Liver (tissue), 9 donors: ENCODE results near the gene LYSET. TPM values are rescaled to one million over a fixed set of nuclear protein-coding genes. Genes with fewer than 3 reads are reported as not detected.
A peak's percentile ranks its signal among the peaks of the same experiment; 100 is the strongest.

Source experiments
- DNase-seq: peaks from one replicate; pipeline ENCODE4 v3.0.0-alpha.2; 2017; ENCODE audit warnings: low spot score
- H3K27ac ChIP-seq, 2 donors: one replicate each; pipeline ENCODE4 v1.7.0; 2013; ENCODE audit warnings: inconsistent platforms in 2 of 2, low read length in 2 of 2, control low read depth in 1 of 2, low read depth in 1 of 2, mild to moderate bottlenecking in 1 of 2
- H3K27me3 ChIP-seq, 4 donors: one replicate each; pipeline versions ENCODE4 v1.6.1 to v1.7.0; 2013; ENCODE audit warnings: low read length in 3 of 4, inconsistent platforms in 1 of 4, mild to moderate bottlenecking in 1 of 4, moderate library complexity in 1 of 4; ENCODE audit not compliant: control insufficient read depth in 4 of 4, insufficient read depth in 4 of 4
- H3K36me3 ChIP-seq, 4 donors: one replicate each; pipeline versions ENCODE4 v1.6.1 to v1.7.0; 2013; ENCODE audit warnings: low read length in 3 of 4, mild to moderate bottlenecking in 3 of 4, low read depth in 1 of 4, moderate library complexity in 1 of 4; ENCODE audit not compliant: control insufficient read depth in 4 of 4, insufficient read depth in 3 of 4
- H3K4me1 ChIP-seq, 4 donors: one replicate each; pipeline versions ENCODE4 v1.6.1 to v1.7.0; 2013; ENCODE audit warnings: low read length in 3 of 4, mild to moderate bottlenecking in 3 of 4, moderate library complexity in 1 of 4; ENCODE audit not compliant: control insufficient read depth in 4 of 4, insufficient read depth in 4 of 4
- H3K4me3 ChIP-seq, 3 donors: one replicate each; pipeline versions ENCODE4 v1.6.1 to v1.7.0; 2013; ENCODE audit warnings: low read length in 3 of 3, control low read depth in 1 of 3, low read depth in 1 of 3, mild to moderate bottlenecking in 1 of 3
- H3K9ac ChIP-seq, 2 donors: one replicate each; pipeline ENCODE4 v1.7.0; 2013; ENCODE audit warnings: low read length in 2 of 2, mild to moderate bottlenecking in 2 of 2, moderate library complexity in 2 of 2, control low read depth in 1 of 2, low read depth in 1 of 2
- H3K9me3 ChIP-seq, 4 donors: one replicate each; pipeline versions ENCODE4 v1.6.1 to v1.7.0; 2013; ENCODE audit warnings: low read length in 3 of 4; ENCODE audit not compliant: control insufficient read depth in 4 of 4
- ATF3 ChIP-seq: IDR thresholded peaks from 2 replicates; pipeline ENCODE4 v1.6.1; 2016; ENCODE audit warnings: antibody characterized with exemption
- EGR1 ChIP-seq, 2 donors: IDR thresholded peaks; 2 replicates each; pipeline ENCODE4 v1.6.1; 2016 to 2018; ENCODE audit warnings: antibody characterized with exemption in 2 of 2, low read depth in 2 of 2
- FOXA1 ChIP-seq: IDR thresholded peaks from 2 replicates; pipeline ENCODE4 v1.6.1; 2016; ENCODE audit warnings: antibody characterized with exemption
- FOXA2 ChIP-seq: IDR thresholded peaks from 2 replicates; pipeline ENCODE4 v1.6.1; 2016; ENCODE audit warnings: antibody characterized with exemption
- GABPA ChIP-seq, 2 donors: IDR thresholded peaks in 1 of 2; conservative IDR thresholded peaks in 1 of 2; 2 replicates each; pipeline ENCODE4 v1.6.1; 2016; ENCODE audit warnings: antibody characterized with exemption in 2 of 2, mild to moderate bottlenecking in 1 of 2, moderate library complexity in 1 of 2
- HNF4G ChIP-seq: IDR thresholded peaks from 2 replicates; pipeline ENCODE4 v1.6.1; 2016; ENCODE audit warnings: antibody characterized with exemption
- MAX ChIP-seq: IDR thresholded peaks from 2 replicates; pipeline ENCODE4 v1.6.1; 2016; ENCODE audit warnings: antibody characterized with exemption
- NR2F2 ChIP-seq: IDR thresholded peaks from 2 replicates; pipeline ENCODE4 v1.6.1; 2016; ENCODE audit warnings: antibody characterized with exemption
- RAD21 ChIP-seq, 2 donors: IDR thresholded peaks; 2 replicates each; pipeline ENCODE4 v1.6.1; 2016; ENCODE audit warnings: antibody characterized with exemption in 2 of 2, mild to moderate bottlenecking in 2 of 2
- RXRA ChIP-seq, 2 donors: IDR thresholded peaks; 2 replicates each; pipeline ENCODE4 v1.6.1; 2017 to 2018; ENCODE audit warnings: antibody characterized with exemption in 2 of 2, mild to moderate bottlenecking in 1 of 2
- SP1 ChIP-seq: IDR thresholded peaks from 2 replicates; pipeline ENCODE4 v1.6.1; 2018; ENCODE audit warnings: antibody characterized with exemption, mild to moderate bottlenecking
- TAF1 ChIP-seq: conservative IDR thresholded peaks from 2 replicates; pipeline ENCODE4 v1.6.1; 2016; ENCODE audit warnings: antibody characterized with exemption, mild to moderate bottlenecking
- YY1 ChIP-seq: IDR thresholded peaks from 2 replicates; pipeline ENCODE4 v1.6.1; 2016; ENCODE audit warnings: antibody characterized with exemption, mild to moderate bottlenecking
- WGBS: extraction: QIAGEN DNeasy Blood & Tissue Kit; methylation state at CpG from one replicate; pipeline ENCODE4 v1.1.7; 2013; 5-methylcytosine and 5-hydroxymethylcytosine counted together
- polyA plus RNA-seq, 2 donors: library from polyadenylated mRNA; stranded (reverse) in 1 of 2; unstranded in 1 of 2; fragments of 200-250 nt in 1 of 2; fragments of >200 nt in 1 of 2; fragmentation: Nextera tagmentation in 1 of 2; extraction: Ambion mirVana in 1 of 2; gene quantifications; one replicate each; pipeline versions ENCODE4 v1.2.1 to v1.2.3, GENCODE V29; 2013 to 2015
- total RNA-seq, 2 donors: library from RNA; depleted of rRNA; stranded (reverse); fragments of >200 nt; gene quantifications; one replicate each; pipeline ENCODE4 v1.2.3, GENCODE V29; 2014
- TF ChIP-seq, protein P1 (sequence below): fragments of 150-350 bp; IDR thresholded peaks from 2 replicates; pipeline ENCODE4 v1.5.1; 2017; ENCODE audit warnings: improper control_type of control experiment, low read depth, low read length; ENCODE audit not compliant: missing input control
- TF ChIP-seq, protein P2 (sequence below): IDR thresholded peaks from 2 replicates; pipeline ENCODE4 v1.6.1; 2016; ENCODE audit warnings: antibody characterized with exemption, mild to moderate bottlenecking
- donor health status: healthy.
- donor health status: healthy.
- donor health status: healthy.
- donor health status: healthy.
- donor health status: healthy.

LYSET gene
- total and polyA plus RNA-seq, 4 donors = 5.6 to 13.4 (median 6.5) TPM

- no peak overlapping the region for H3K27ac ChIP-seq
- H3K36me3 ChIP-seq = no peaks in the 10 kb centered on the region
- no peak overlapping the region for H3K9ac ChIP-seq
- DNase-seq = no peak
- WGBS = 32% methylated on average over 4 of the region's 4 CpGs
- H3K27me3 ChIP-seq = no peaks in the 10 kb centered on the region
- no peaks in the 10 kb centered on the region for H3K9me3 ChIP-seq
- TF ChIP-seq HNF4G (no peak), RAD21 (IDR thresholded peaks at IDR 0.05) (peak; percentile 66 to 74)
- TF ChIP-seq, protein P1, sequence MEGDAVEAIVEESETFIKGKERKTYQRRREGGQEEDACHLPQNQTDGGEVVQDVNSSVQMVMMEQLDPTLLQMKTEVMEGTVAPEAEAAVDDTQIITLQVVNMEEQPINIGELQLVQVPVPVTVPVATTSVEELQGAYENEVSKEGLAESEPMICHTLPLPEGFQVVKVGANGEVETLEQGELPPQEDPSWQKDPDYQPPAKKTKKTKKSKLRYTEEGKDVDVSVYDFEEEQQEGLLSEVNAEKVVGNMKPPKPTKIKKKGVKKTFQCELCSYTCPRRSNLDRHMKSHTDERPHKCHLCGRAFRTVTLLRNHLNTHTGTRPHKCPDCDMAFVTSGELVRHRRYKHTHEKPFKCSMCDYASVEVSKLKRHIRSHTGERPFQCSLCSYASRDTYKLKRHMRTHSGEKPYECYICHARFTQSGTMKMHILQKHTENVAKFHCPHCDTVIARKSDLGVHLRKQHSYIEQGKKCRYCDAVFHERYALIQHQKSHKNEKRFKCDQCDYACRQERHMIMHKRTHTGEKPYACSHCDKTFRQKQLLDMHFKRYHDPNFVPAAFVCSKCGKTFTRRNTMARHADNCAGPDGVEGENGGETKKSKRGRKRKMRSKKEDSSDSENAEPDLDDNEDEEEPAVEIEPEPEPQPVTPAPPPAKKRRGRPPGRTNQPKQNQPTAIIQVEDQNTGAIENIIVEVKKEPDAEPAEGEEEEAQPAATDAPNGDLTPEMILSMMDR = peak; percentile 51
- peaks cover 0 to 3% (median 0%) of the 10 kb centered on the region in 4 donors for H3K4me1 ChIP-seq
- H3K4me3 ChIP-seq = no peak overlapping the region
Measured at GRCh38 chr14:93160353-93160801, 24.7 kb upstream of the LYSET start.

DNA sequence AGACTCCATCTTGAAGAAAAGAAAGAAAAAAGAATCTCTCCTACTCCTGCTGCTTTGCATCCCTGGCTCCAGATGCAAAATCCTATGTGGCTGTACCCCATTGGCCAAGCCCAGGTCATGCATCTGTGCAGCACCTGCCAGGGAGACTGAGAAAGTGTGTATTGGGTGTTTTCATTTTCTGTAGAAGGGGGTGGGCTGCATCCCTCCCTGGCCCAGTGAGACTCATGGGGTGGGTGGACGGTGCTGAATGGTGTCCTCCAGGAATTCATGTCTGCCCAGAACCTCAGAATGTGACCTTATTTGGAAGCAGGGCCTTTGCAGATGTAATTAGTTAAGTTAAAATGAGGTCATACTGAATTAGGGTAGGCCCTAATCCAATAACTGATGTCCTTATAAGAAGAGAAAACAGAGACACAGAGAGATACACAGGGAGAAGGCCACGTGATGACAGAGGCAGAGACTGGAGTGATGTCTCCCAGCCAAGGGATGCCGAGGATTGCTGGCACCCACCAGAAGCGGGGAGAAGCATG is 23.6 kb upstream of the LYSET start:
- no peak overlapping the region for H3K4me3 ChIP-seq
- H3K9me3 ChIP-seq = no peaks in the 10 kb centered on the region
- WGBS = 89% methylated on average over 4 of the region's 4 CpGs
- H3K36me3 ChIP-seq = no peaks in the 10 kb centered on the region
- no peak overlapping the region for H3K9ac ChIP-seq
- H3K27me3 ChIP-seq = no peaks in the 10 kb centered on the region
- no peak overlapping the region for H3K27ac ChIP-seq
- no peak for TF ChIP-seq HNF4G
- no peak for TF ChIP-seq SP1
- no peak for TF ChIP-seq FOXA2
- no peak for TF ChIP-seq GABPA (IDR thresholded peaks at IDR 0.05 in 1 of 2, conservative IDR thresholded peaks at IDR 0.05 in 1 of 2)
- TF ChIP-seq MAX = no peak
- TF ChIP-seq, protein P2, sequence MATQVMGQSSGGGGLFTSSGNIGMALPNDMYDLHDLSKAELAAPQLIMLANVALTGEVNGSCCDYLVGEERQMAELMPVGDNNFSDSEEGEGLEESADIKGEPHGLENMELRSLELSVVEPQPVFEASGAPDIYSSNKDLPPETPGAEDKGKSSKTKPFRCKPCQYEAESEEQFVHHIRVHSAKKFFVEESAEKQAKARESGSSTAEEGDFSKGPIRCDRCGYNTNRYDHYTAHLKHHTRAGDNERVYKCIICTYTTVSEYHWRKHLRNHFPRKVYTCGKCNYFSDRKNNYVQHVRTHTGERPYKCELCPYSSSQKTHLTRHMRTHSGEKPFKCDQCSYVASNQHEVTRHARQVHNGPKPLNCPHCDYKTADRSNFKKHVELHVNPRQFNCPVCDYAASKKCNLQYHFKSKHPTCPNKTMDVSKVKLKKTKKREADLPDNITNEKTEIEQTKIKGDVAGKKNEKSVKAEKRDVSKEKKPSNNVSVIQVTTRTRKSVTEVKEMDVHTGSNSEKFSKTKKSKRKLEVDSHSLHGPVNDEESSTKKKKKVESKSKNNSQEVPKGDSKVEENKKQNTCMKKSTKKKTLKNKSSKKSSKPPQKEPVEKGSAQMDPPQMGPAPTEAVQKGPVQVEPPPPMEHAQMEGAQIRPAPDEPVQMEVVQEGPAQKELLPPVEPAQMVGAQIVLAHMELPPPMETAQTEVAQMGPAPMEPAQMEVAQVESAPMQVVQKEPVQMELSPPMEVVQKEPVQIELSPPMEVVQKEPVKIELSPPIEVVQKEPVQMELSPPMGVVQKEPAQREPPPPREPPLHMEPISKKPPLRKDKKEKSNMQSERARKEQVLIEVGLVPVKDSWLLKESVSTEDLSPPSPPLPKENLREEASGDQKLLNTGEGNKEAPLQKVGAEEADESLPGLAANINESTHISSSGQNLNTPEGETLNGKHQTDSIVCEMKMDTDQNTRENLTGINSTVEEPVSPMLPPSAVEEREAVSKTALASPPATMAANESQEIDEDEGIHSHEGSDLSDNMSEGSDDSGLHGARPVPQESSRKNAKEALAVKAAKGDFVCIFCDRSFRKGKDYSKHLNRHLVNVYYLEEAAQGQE = no peak
- peaks cover 0 to 3% (median 0%) of the 10 kb centered on the region in 4 donors for H3K4me1 ChIP-seq
- DNase-seq = no peak

DNA sequence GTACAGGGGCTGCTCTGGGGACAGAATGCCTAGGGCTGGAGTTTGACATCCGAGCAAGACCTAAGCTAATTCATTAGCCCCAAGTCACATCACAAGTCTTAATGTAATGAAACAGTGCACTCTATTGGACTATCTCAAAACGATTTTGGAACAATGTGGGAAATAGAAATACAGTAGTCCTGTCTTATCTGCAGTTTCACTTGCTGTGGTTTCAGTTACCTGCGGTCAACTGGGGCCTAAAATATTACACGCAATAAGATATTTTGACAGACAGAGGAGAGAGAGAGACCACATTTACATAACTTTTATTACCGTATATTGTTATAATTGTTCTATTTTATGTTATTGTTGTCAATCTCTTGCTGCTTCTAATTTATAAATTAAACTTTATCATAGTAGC is 21.6 kb upstream of the LYSET start:
- Histone ChIP-seq H3K27me3 (no peaks in the 10 kb centered on the region), H3K9ac (no peak overlapping the region), H3K27ac (no peak overlapping the region), H3K9me3 (no peaks in the 10 kb centered on the region), H3K36me3 (no peaks in the 10 kb centered on the region), H3K4me1 (peaks cover 0 to 3% (median 0%) of the 10 kb centered on the region in 4 donors), H3K4me3 (no peak overlapping the region)
- no peak for DNase-seq
- WGBS = 64% methylated on average over 5 of the region's 5 CpGs
- TF ChIP-seq, protein P1 = no peak
- TF ChIP-seq HNF4G (no peak), MAX (no peak), NR2F2 (no peak), ATF3 (no peak), FOXA1 (no peak), SP1 (no peak), TAF1 (no peak), RAD21 (IDR thresholded peaks at IDR 0.05) (no peak), YY1 (no peak), EGR1 (IDR thresholded peaks at IDR 0.05; ENCODE audit: low read depth in 2 of 2) (no peak), RXRA (IDR thresholded peaks at IDR 0.05) (no peak)
- TF ChIP-seq, protein P2 = no peak
